Central memory CD8-positive, alpha-beta T cell (primary cell): Measurements from ENCODE around the gene ADAD1.

Experiments used
- ATAC-seq: fragments of 150-1000 bp; cut with Tn5 transposase; replicated peaks from 2 replicates; pipeline ENCODE4 v1.10.0; 2022; ENCODE audit warnings: mild to moderate bottlenecking, moderate FRiP score, moderate number of reproducible peaks; ENCODE audit not compliant: poor library complexity, severe bottlenecking; ENCODE audit errors: extremely low read depth
- DNase-seq, 2 donors: peaks; one replicate each; pipeline ENCODE4 v3.0.0; 2021; ENCODE audit warnings: low spot score in 2 of 2
- H3K27ac Mint-ChIP-seq: one replicate; pipeline ENCODE4 v1.8.0; 2022; ENCODE audit warnings: low read depth, mild to moderate bottlenecking, moderate library complexity, mixed read lengths
- H3K27me3 Mint-ChIP-seq: one replicate; pipeline ENCODE4 v1.8.0; 2022; ENCODE audit warnings: mixed read lengths
- H3K36me3 Mint-ChIP-seq: one replicate; pipeline ENCODE4 v1.8.0; 2022; ENCODE audit warnings: mild to moderate bottlenecking, moderate library complexity, mixed read lengths; ENCODE audit not compliant: insufficient read depth
- H3K4me1 Mint-ChIP-seq: one replicate; pipeline ENCODE4 v1.8.0; 2022; ENCODE audit warnings: mixed read lengths
- H3K4me3 Mint-ChIP-seq: one replicate; pipeline ENCODE4 v1.8.0; 2022; ENCODE audit warnings: mild to moderate bottlenecking, moderate library complexity, mixed read lengths
- H3K9me3 Mint-ChIP-seq: one replicate; pipeline ENCODE4 v1.8.0; 2022; ENCODE audit warnings: mixed read lengths

The ADAD1 gene

GRCh38 chr4:122475233-122475632 is 96.4 kb downstream of the ADAD1 start:
- Mint-ChIP-seq H3K27ac (no peak overlapping the region), H3K36me3 (no peaks in the 10 kb centered on the region), H3K4me1 (no peaks in the 10 kb centered on the region)

GRCh38 chr4:122476126-122476525 is 97.3 kb downstream of the ADAD1 start:
- H3K27me3 Mint-ChIP-seq, result no peaks in the 10 kb centered on the region
- ATAC-seq (no peak), DNase-seq (no peak)
- no peaks in the 10 kb centered on the region for H3K4me1 Mint-ChIP-seq
- no peak overlapping the region for H3K27ac Mint-ChIP-seq
- no peaks in the 10 kb centered on the region for H3K9me3 Mint-ChIP-seq
- no peaks in the 10 kb centered on the region for H3K36me3 Mint-ChIP-seq
- H3K4me3 Mint-ChIP-seq, result no peak overlapping the region

More at GRCh38 chr4:122475233-122475632, 96.4 kb downstream of the ADAD1 start:
- no peaks in the 10 kb centered on the region for H3K27me3 Mint-ChIP-seq
- ATAC-seq (no peak), DNase-seq (no peak)
- H3K9me3 Mint-ChIP-seq, result no peaks in the 10 kb centered on the region
- no peak overlapping the region for H3K4me3 Mint-ChIP-seq

DNA sequence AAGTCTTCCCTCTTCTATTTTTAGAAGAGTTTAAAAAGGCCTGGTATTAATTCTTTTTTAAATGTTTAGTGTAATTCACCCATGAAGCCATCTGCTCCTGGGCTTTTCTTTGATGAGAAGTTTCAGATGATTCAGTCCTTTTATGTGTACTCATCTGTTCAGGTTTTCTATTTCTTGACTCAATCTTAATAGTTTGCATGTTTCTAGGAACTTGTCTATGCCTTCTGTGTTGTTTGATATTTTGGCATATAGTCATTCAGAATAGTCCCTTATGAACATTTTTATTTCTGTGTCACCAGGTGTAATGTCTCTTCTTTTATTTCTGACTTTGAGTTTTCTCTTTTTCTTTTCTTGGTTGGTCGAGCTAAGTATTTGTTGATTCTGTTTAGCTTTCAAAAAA is 97.9 kb downstream of the ADAD1 start:
- Mint-ChIP-seq H3K27me3 (no peaks in the 10 kb centered on the region), H3K27ac (no peak overlapping the region), H3K4me3 (no peak overlapping the region), H3K9me3 (no peaks in the 10 kb centered on the region), H3K4me1 (no peaks in the 10 kb centered on the region), H3K36me3 (no peaks in the 10 kb centered on the region)
- ATAC-seq (no peak), DNase-seq (no peak)
